ENCODE results near the gene GAS7.

The GAS7 gene

GRCh38 chr17:9878356-9878755 lies 320.1 kb downstream of the GAS7 start:
- DNase-seq: no peak

GRCh38 chr17:9875441-9875840 lies 323.0 kb downstream of the GAS7 start:
- DNase-seq: no peak

- no peak for DNase-seq
Measured at GRCh38 chr17:9874722-9875121, 323.7 kb downstream of the GAS7 start.

GRCh38 chr17:9872852-9873251 lies 325.6 kb downstream of the GAS7 start:
- no peak for DNase-seq

GRCh38 chr17:9868552-9868951 lies 329.9 kb downstream of the GAS7 start:
- DNase-seq: no peak

- DNase-seq: no peak
Measured at GRCh38 chr17:9865586-9865985, 332.8 kb downstream of the GAS7 start.

GRCh38 chr17:9862949-9863348 lies 335.5 kb downstream of the GAS7 start:
- DNase-seq: no peak

- DNase-seq: no peak
Measured at GRCh38 chr17:9862220-9862619, 336.2 kb downstream of the GAS7 start.

- DNase-seq: no peak
Measured at GRCh38 chr17:9860851-9861250, 337.6 kb downstream of the GAS7 start.

Data from NCI-H526 (cell line).